ENCODE measurements around the gene TRPM5. TPM values are rescaled to one million over a fixed set of nuclear protein-coding genes. Genes with fewer than 3 reads are reported as not detected.

The TRPM5 gene
- total and polyA plus RNA-seq, 9 of the 15 experiments (the other 6 are each of a cell fraction or from before 2014, with no cell fraction given), result not detected

DNA sequence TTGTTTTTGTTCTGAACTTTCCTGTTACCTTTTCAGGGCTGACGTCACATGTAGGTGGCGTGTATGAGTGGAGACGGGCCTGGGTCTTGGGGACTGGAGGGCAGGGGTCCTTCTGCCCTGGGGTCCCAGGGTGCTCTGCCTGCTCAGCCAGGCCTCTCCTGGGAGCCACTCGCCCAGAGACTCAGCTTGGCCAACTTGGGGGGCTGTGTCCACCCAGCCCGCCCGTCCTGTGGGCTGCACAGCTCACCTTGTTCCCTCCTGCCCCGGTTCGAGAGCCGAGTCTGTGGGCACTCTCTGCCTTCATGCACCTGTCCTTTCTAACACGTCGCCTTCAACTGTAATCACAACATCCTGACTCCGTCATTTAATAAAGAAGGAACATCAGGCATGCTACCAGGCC is 47.3 kb downstream of the TRPM5 start (continued):
- TF ChIP-seq, protein P1, sequence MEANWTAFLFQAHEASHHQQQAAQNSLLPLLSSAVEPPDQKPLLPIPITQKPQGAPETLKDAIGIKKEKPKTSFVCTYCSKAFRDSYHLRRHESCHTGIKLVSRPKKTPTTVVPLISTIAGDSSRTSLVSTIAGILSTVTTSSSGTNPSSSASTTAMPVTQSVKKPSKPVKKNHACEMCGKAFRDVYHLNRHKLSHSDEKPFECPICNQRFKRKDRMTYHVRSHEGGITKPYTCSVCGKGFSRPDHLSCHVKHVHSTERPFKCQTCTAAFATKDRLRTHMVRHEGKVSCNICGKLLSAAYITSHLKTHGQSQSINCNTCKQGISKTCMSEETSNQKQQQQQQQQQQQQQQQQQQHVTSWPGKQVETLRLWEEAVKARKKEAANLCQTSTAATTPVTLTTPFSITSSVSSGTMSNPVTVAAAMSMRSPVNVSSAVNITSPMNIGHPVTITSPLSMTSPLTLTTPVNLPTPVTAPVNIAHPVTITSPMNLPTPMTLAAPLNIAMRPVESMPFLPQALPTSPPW (CRISPR knock-in tag; IDR thresholded peaks at IDR 0.05), result no peak

DNA sequence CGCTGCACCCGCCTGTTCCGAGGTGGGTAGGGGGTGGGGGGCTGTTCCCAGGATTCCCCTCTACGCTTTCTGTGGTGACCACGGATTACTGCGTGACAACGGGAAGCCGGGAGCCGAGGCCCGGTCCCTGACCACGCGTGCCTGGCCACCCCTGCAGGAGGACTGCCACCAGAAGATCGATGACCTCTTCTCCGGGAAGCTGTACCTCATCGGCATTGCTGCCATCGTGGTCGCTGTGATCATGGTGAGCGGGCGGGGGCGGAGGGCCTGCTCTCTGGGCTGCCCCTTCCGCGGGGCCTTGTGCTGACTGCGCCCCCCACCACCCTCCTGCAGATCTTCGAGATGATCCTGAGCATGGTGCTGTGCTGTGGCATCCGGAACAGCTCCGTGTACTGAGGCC is 47.8 kb downstream of the TRPM5 start:
- H3K9me1 ChIP-seq (ENCODE audit: control insufficient read depth, insufficient read depth, low read length), result peaks cover 3% of the 10 kb centered on the region
- 93% methylated on average over 14 of the region's 26 CpGs for WGBS (ENCODE audit: insufficient coverage, low coverage, missing lambda C conversion rate)
- H3K27me3 ChIP-seq (ENCODE audit: control insufficient read depth in 2 of 2, insufficient read depth in 2 of 2, low read length in 2 of 2), result no peaks in the 10 kb centered on the region
- H3K36me3 ChIP-seq (ENCODE audit: control insufficient read depth, insufficient read depth, low read length), result peaks cover 59% of the 10 kb centered on the region; the same call in 2 of the 3 replicates
- no peaks in the 10 kb centered on the region for H3K9me3 ChIP-seq (replicated peaks; ENCODE audit: control insufficient read depth, insufficient read depth, low read depth, low read length)
- H4K20me1 ChIP-seq (replicated peaks; ENCODE audit: control insufficient read depth, insufficient read depth, low read length), result peaks cover 6% of the 10 kb centered on the region
- H3K4me1 ChIP-seq (replicated peaks in 1 of 2; ENCODE audit: control insufficient read depth in 2 of 2, insufficient read depth in 2 of 2, low read length in 2 of 2), result peaks cover 8 to 79% of the 10 kb centered on the region in 2 experiments; a peak in 4 of 5 replicates
- H3K4me3 ChIP-seq, result no peak overlapping the region
- TF ChIP-seq TOE1 (IDR thresholded peaks at IDR 0.05; ENCODE audit: borderline replicate concordance) (no peak), TOE1 (CRISPR knock-in tag; IDR thresholded peaks at IDR 0.05; ENCODE audit: borderline replicate concordance, low read depth) (no peak), RB1 (IDR thresholded peaks at IDR 0.05; ENCODE audit: low read depth) (no peak), POLR2G (IDR thresholded peaks at IDR 0.05; ENCODE audit: low read depth, low read length) (0 out of 2 replicates have a peak, but pooled peaks have one; percentile 23)
- DNase-seq (ENCODE audit: extremely low read depth in 1 of 4, low spot score in 3 of 4) (no peak), FAIRE-seq (no peak), ATAC-seq (no peak)
- no peak overlapping the region for H2AFZ ChIP-seq (ENCODE audit: low read depth, low read length)
- H3K27ac ChIP-seq (ENCODE audit: extremely low read depth, low read depth, low read length), result no peak overlapping the region
- ChIA-PET POLR2A (no interaction called here), CTCF (ENCODE audit: low intra/inter-chr PET ratio) (no interaction called here)
- H3K9ac ChIP-seq (ENCODE audit: insufficient read depth in 1 of 2, low read depth in 2 of 2, low read length in 2 of 2), result no peak overlapping the region
- H3K79me2 ChIP-seq (ENCODE audit: control insufficient read depth, insufficient read depth, low read length), result peaks cover 23% of the 10 kb centered on the region
- BruUV-seq (replicated peaks), result no TSS peak
- in situ Hi-C loops (cut with MboI) (no loop called here), intact Hi-C loops (cut with micrococcal nuclease) (no loop called here)
- H3K4me2 ChIP-seq (ENCODE audit: insufficient read depth, low read length), result no peak overlapping the region

Measured in K562 (cell line).